Lower leg skin (tissue), 3 donors: ENCODE data around the gene KCNJ13.

Source experiments
- CTCF ChIP-seq, 3 donors: fragments of 450-650 bp; IDR thresholded peaks; one replicate each; pipeline ENCODE4 v1.5.1; 2016; ENCODE audit warnings: antibody characterized with exemption in 3 of 3, mild to moderate bottlenecking in 3 of 3, moderate library complexity in 2 of 3
- POLR2A ChIP-seq, 2 donors: fragments of 450-650 bp; IDR thresholded peaks; one replicate each; pipeline ENCODE4 v1.6.1; 2016 to 2017; ENCODE audit warnings: antibody characterized with exemption in 2 of 2, mild to moderate bottlenecking in 1 of 2, moderate library complexity in 1 of 2

GRCh38 chr2:232771870-232772269 lies 4.5 kb downstream of the KCNJ13 start:
- TF ChIP-seq CTCF (IDR thresholded peaks at IDR 0.05) (no peak), POLR2A (IDR thresholded peaks at IDR 0.05) (no peak)
